Stimulated activated CD4-positive, alpha-beta T cell treated with anti-CD3 and anti-CD28 coated beads, Interleukin-12 subunit alpha, Interleukin-12 subunit beta, amount 100 ng/mL, for 4 hours (primary cell): ENCODE measurements around the gene CHST4.
"Not testable (repeated sequence)": the region's sequence is repeated elsewhere in the genome, so short reads cannot be mapped to it uniquely, and the experiment has no call there.

Source experiments
- DNase-seq: peaks from one replicate; pipeline ENCODE4 v3.0.0-alpha.2; 2020

CHST4 gene

GRCh38 chr16:71572497-71573116, 46.4 kb downstream of the CHST4 start:
- DNase-seq = no peak

GRCh38 chr16:71573387-71574094, 47.3 kb downstream of the CHST4 start:
- DNase-seq = no peak

- DNase-seq = no peak
Observed at GRCh38 chr16:71574702-71575101, 48.5 kb downstream of the CHST4 start.

DNA sequence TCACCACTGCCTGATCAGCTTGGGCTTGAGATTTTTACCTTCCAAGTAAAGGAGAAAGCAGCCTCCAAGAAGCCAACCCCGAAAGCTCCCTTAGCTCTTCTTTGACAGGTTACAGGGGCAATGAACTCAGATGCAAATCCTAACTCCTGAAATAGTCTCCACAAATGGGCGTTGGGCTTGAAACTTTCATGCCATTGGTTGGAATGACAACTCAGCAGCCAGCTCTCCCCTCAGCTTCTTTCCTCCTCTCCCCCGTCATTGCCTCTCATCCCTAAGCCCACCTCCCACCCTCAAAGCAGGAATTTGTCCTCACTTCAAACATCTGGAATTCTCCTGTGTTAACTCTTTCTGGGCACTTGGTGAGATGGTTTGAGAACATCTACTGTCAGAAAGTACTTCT, 50.7 kb downstream of the CHST4 start, which contains the start of gene TAT:
Gene TAT, minus strand, starts transcription at position 122 of the 400 bp plus-strand sequence. CDS start 677 bp downstream, outside the sequence.
- DNase-seq = no peak

GRCh38 chr16:71582553-71582848, 56.3 kb downstream of the CHST4 start:
- DNase-seq = not testable (repeated sequence)

GRCh38 chr16:71584543-71585317, 58.5 kb downstream of the CHST4 start:
- no peak for DNase-seq

- DNase-seq = no peak
Observed at GRCh38 chr16:71585318-71585703, 59.1 kb downstream of the CHST4 start.
